GM04503 (cell line): ENCODE measurements around the gene OR6C76.
"Not testable (repeated sequence)": the region's sequence is repeated elsewhere in the genome, so short reads cannot be mapped to it uniquely, and the experiment has no call there.

Source experiments
- DNase-seq: peaks from one replicate; pipeline ENCODE4 v3.0.0-alpha.2; 2012; ENCODE audit warnings: low read depth

The OR6C76 gene

GRCh38 chr12:55425954-55426353 is at the start of gene OR6C76:
OR6C76 (plus strand) TSS chr12:55426254; CDS start chr12:55426254, 0 bp downstream.
- DNase-seq: no peak

- DNase-seq: no peak
These were observed 40.2 kb upstream of the OR6C76 start for GRCh38 chr12:55385891-55386290.

GRCh38 chr12:55392032-55392795 is 33.8 kb upstream of the OR6C76 start:
- no peak for DNase-seq

- no peak for DNase-seq
These were observed 29.7 kb upstream of the OR6C76 start for GRCh38 chr12:55396326-55396725.

- DNase-seq: no peak
These were observed 25.8 kb upstream of the OR6C76 start, which contains the start of gene OR6C65 for GRCh38 chr12:55400229-55400628. OR6C65 (plus strand) TSS chr12:55400529; CDS start chr12:55400529, 0 bp downstream.

GRCh38 chr12:55407866-55408265 is 18.2 kb upstream of the OR6C76 start:
- DNase-seq: no peak

GRCh38 chr12:55409133-55409532 is 16.9 kb upstream of the OR6C76 start:
- DNase-seq: not testable (repeated sequence)

GRCh38 chr12:55412138-55412537 is 13.9 kb upstream of the OR6C76 start:
- not testable (repeated sequence) for DNase-seq

GRCh38 chr12:55413498-55414388 is 12.3 kb upstream of the OR6C76 start:
- DNase-seq: not testable (repeated sequence)

- not testable (repeated sequence) for DNase-seq
These were observed 11.6 kb upstream of the OR6C76 start for GRCh38 chr12:55414396-55414823.

- DNase-seq: not testable (repeated sequence)
These were observed 11.2 kb upstream of the OR6C76 start for GRCh38 chr12:55414889-55415288.

GRCh38 chr12:55416961-55417360 is 9.1 kb upstream of the OR6C76 start:
- DNase-seq: no peak

- no peak for DNase-seq
These were observed 5.6 kb upstream of the OR6C76 start for GRCh38 chr12:55420307-55420962.

GRCh38 chr12:55428331-55429243 is 2.5 kb downstream of the OR6C76 start:
- no peak for DNase-seq

- DNase-seq: not testable (repeated sequence)
These were observed 15.2 kb downstream of the OR6C76 start for GRCh38 chr12:55441233-55441632.

GRCh38 chr12:55443776-55444175 is 17.7 kb downstream of the OR6C76 start, which contains the start of gene OR6C2:
OR6C2 (plus strand) TSS chr12:55444076; CDS start chr12:55452214, 8,138 bp downstream.
- DNase-seq: no peak

- DNase-seq: no peak
These were observed 19.3 kb downstream of the OR6C76 start for GRCh38 chr12:55445357-55445756.

GRCh38 chr12:55446326-55446725 is 20.3 kb downstream of the OR6C76 start:
- DNase-seq: no peak

- no peak for DNase-seq
These were observed 22.8 kb downstream of the OR6C76 start for GRCh38 chr12:55448825-55449224.

GRCh38 chr12:55464926-55465325 is 38.9 kb downstream of the OR6C76 start:
- DNase-seq: not testable (repeated sequence)

- no peak for DNase-seq
These were observed 41.8 kb downstream of the OR6C76 start for GRCh38 chr12:55467836-55468235.
